Measurements from ENCODE around the gene WWTR1.

- TF ChIP-seq CTCF (IDR thresholded peaks at IDR 0.05 in 4 of 5, conservative IDR thresholded peaks at IDR 0.05 in 1 of 5) = no peak
- TF ChIP-seq POLR2A (IDR thresholded peaks at IDR 0.05) = no peak
Observed at GRCh38 chr3:149472030-149472797, 185.6 kb downstream of the WWTR1 start.
